ENCODE data around the gene MYO9A. TPM values are rescaled to one million over a fixed set of nuclear protein-coding genes. Genes with fewer than 3 reads are reported as not detected.
"Not testable (repeated sequence)": the region's sequence is repeated elsewhere in the genome, so short reads cannot be mapped to it uniquely, and the experiment has no call there.

Gene MYO9A
- total RNA-seq, 2 donors from 2014 or later = 34.9 to 36.4 TPM

- no peak overlapping the region for H3K9ac ChIP-seq (ENCODE audit: extremely low read depth, low read length, poor library complexity, severe bottlenecking)
- no peaks in the 10 kb centered on the region for H3K27me3 ChIP-seq (ENCODE audit: control insufficient read depth, insufficient read depth, low read length, poor library complexity, severe bottlenecking)
- TF ChIP-seq, protein P1, sequence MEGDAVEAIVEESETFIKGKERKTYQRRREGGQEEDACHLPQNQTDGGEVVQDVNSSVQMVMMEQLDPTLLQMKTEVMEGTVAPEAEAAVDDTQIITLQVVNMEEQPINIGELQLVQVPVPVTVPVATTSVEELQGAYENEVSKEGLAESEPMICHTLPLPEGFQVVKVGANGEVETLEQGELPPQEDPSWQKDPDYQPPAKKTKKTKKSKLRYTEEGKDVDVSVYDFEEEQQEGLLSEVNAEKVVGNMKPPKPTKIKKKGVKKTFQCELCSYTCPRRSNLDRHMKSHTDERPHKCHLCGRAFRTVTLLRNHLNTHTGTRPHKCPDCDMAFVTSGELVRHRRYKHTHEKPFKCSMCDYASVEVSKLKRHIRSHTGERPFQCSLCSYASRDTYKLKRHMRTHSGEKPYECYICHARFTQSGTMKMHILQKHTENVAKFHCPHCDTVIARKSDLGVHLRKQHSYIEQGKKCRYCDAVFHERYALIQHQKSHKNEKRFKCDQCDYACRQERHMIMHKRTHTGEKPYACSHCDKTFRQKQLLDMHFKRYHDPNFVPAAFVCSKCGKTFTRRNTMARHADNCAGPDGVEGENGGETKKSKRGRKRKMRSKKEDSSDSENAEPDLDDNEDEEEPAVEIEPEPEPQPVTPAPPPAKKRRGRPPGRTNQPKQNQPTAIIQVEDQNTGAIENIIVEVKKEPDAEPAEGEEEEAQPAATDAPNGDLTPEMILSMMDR (conservative IDR thresholded peaks at IDR 0.05) = no peak
- Mint-ChIP-seq H3K4me3 (no peak overlapping the region), H3K36me3 (ENCODE audit: low read depth) (peaks cover 5% of the 10 kb centered on the region), H3K27ac (no peak overlapping the region), H3K9me3 (peaks cover 1% of the 10 kb centered on the region), H3K27me3 (ENCODE audit: insufficient read depth) (no peaks in the 10 kb centered on the region), H3K4me1 (peaks cover 36% of the 10 kb centered on the region)
- H3K4me1 ChIP-seq (ENCODE audit: control insufficient read depth, insufficient read depth, low read length) = peaks cover 8% of the 10 kb centered on the region
- H3K4me3 ChIP-seq (ENCODE audit: low read length) = no peak overlapping the region
- WGBS, 2 experiments (ENCODE audit: insufficient coverage in 1 of 2, insufficient read length in 1 of 2) = 88 to 97% methylated on average over 1 of the region's 1 CpG
- no peaks in the 10 kb centered on the region for H3K36me3 ChIP-seq (ENCODE audit: control insufficient read depth, insufficient read depth, low read length)
- peaks cover 5% of the 10 kb centered on the region for H3K9me3 ChIP-seq (ENCODE audit: control insufficient read depth, low read length)
- H3K27ac ChIP-seq (ENCODE audit: low read depth, low read length) = no peak overlapping the region
- DNase-seq = no peak
Observed at GRCh38 chr15:72058585-72058984, 59.4 kb downstream of the MYO9A start.

DNA sequence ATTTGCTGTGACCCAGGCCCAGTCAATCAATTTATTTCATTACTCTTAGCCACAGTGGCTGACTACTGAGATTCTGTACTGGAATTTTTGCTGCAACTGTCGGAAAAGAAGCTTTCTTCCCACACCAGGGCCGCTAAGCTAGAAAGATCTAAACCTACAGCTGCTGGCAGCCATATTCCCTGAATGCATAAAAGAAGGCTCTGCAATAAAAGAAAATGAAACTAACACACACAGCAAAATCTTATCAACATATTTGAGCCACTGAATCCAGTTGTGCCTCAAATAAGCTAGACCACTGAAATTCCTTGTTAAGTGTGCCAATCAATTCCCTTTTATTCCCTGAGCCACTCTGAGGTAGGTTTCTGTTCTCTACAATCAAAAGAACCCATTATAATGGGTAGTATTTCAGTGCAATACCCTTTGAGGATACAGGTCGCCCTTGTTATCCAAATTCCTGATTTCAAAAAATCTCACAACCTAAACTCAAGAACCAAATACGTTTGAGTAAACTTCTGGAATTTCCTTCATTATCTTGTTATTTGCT, 60.3 kb downstream of the MYO9A start:
- Histone ChIP-seq H3K4me1 (ENCODE audit: control insufficient read depth, insufficient read depth, low read length) (peaks cover 8% of the 10 kb centered on the region), H3K36me3 (ENCODE audit: control insufficient read depth, insufficient read depth, low read length) (no peaks in the 10 kb centered on the region), H3K27ac (ENCODE audit: low read depth, low read length) (no peak overlapping the region), H3K27me3 (ENCODE audit: control insufficient read depth, insufficient read depth, low read length, poor library complexity, severe bottlenecking) (no peaks in the 10 kb centered on the region), H3K4me3 (ENCODE audit: low read length) (no peak overlapping the region), H3K9ac (ENCODE audit: extremely low read depth, low read length, poor library complexity, severe bottlenecking) (no peak overlapping the region), H3K9me3 (ENCODE audit: control insufficient read depth, low read length) (no peaks in the 10 kb centered on the region)
- TF ChIP-seq, protein P1 (conservative IDR thresholded peaks at IDR 0.05) = no peak
- DNase-seq = no peak
- peaks cover 36% of the 10 kb centered on the region for H3K4me1 Mint-ChIP-seq
- no peaks in the 10 kb centered on the region for H3K27me3 Mint-ChIP-seq (ENCODE audit: insufficient read depth)
- WGBS, 2 experiments (ENCODE audit: insufficient coverage in 1 of 2, insufficient read length in 1 of 2) = 65 to 70% methylated on average over 1 to 4 of the region's 4 CpGs
- H3K4me3 Mint-ChIP-seq = no peak overlapping the region
- no peak overlapping the region for H3K27ac Mint-ChIP-seq
- peaks cover 9% of the 10 kb centered on the region for H3K9me3 Mint-ChIP-seq
- H3K36me3 Mint-ChIP-seq (ENCODE audit: low read depth) = peaks cover 10% of the 10 kb centered on the region

GRCh38 chr15:72056217-72056616, 61.7 kb downstream of the MYO9A start:
- H3K4me3 Mint-ChIP-seq; H3K4me1 ChIP-seq (ENCODE audit: control insufficient read depth, insufficient read depth, low read length); H3K27ac Mint-ChIP-seq; H3K27me3 Mint-ChIP-seq (ENCODE audit: insufficient read depth); H3K36me3 ChIP-seq (ENCODE audit: control insufficient read depth, insufficient read depth, low read length); H3K27me3 ChIP-seq (ENCODE audit: control insufficient read depth, insufficient read depth, low read length, poor library complexity, severe bottlenecking); DNase-seq; H3K9me3 ChIP-seq (ENCODE audit: control insufficient read depth, low read length); H3K9ac ChIP-seq (ENCODE audit: extremely low read depth, low read length, poor library complexity, severe bottlenecking); H3K4me3 ChIP-seq (ENCODE audit: low read length); H3K27ac ChIP-seq (ENCODE audit: low read depth, low read length): not testable (repeated sequence)
- Mint-ChIP-seq H3K9me3 (peaks cover 15% of the 10 kb centered on the region), H3K36me3 (ENCODE audit: low read depth) (peaks cover 13% of the 10 kb centered on the region), H3K4me1 (peaks cover 27% of the 10 kb centered on the region)
- WGBS, 2 experiments (ENCODE audit: insufficient coverage in 1 of 2, insufficient read length in 1 of 2) = 93 to 100% methylated on average over 2 of the region's 2 CpGs

GRCh38 chr15:72053297-72053696, 64.7 kb downstream of the MYO9A start:
- not testable (repeated sequence) for H3K9ac ChIP-seq (ENCODE audit: extremely low read depth, low read length, poor library complexity, severe bottlenecking); H3K9me3 ChIP-seq (ENCODE audit: control insufficient read depth, low read length); H3K4me3 ChIP-seq (ENCODE audit: low read length); DNase-seq; H3K4me3 Mint-ChIP-seq; H3K27ac Mint-ChIP-seq; H3K27me3 Mint-ChIP-seq (ENCODE audit: insufficient read depth); H3K27me3 ChIP-seq (ENCODE audit: control insufficient read depth, insufficient read depth, low read length, poor library complexity, severe bottlenecking); H3K36me3 ChIP-seq (ENCODE audit: control insufficient read depth, insufficient read depth, low read length); H3K4me1 ChIP-seq (ENCODE audit: control insufficient read depth, insufficient read depth, low read length); H3K27ac ChIP-seq (ENCODE audit: low read depth, low read length)
- peaks cover 13% of the 10 kb centered on the region for H3K36me3 Mint-ChIP-seq (ENCODE audit: low read depth)
- WGBS, 2 experiments (ENCODE audit: insufficient coverage in 1 of 2, insufficient read length in 1 of 2) = 92 to 94% methylated on average over 4 to 5 of the region's 7 CpGs
- peaks cover 15% of the 10 kb centered on the region for H3K9me3 Mint-ChIP-seq
- H3K4me1 Mint-ChIP-seq = peaks cover 14% of the 10 kb centered on the region

All from endodermal cell (in vitro differentiated cells).